ENCODE results near the gene LYSET.
A peak's percentile ranks its signal among the peaks of the same experiment; 100 is the strongest.
"Not testable (repeated sequence)": the region's sequence is repeated elsewhere in the genome, so short reads cannot be mapped to it uniquely, and the experiment has no call there.

LYSET gene

GRCh38 chr14:93169619-93170018, 15.5 kb upstream of the LYSET start:
- not testable (repeated sequence) for DNase-seq (ENCODE audit: low spot score)

GRCh38 chr14:93170141-93170540, 15.0 kb upstream of the LYSET start:
- DNase-seq (ENCODE audit: low spot score), result not testable (repeated sequence)

GRCh38 chr14:93171376-93171775, 13.7 kb upstream of the LYSET start:
- DNase-seq (ENCODE audit: low spot score), result no peak

- DNase-seq (ENCODE audit: low spot score), result no peak
Measured at GRCh38 chr14:93173943-93174395, 11.1 kb upstream of the LYSET start.

GRCh38 chr14:93174731-93175130, 10.4 kb upstream of the LYSET start:
- DNase-seq (ENCODE audit: low spot score), result not testable (repeated sequence)

GRCh38 chr14:93175492-93175891, 9.6 kb upstream of the LYSET start:
- no peak for DNase-seq (ENCODE audit: low spot score)

- no peak for DNase-seq (ENCODE audit: low spot score)
Measured at GRCh38 chr14:93183596-93184317, 1.4 kb upstream of the LYSET start.

- no peak for DNase-seq (ENCODE audit: low spot score)
Measured at GRCh38 chr14:93185349-93185720, 218 bp downstream of the LYSET start.

GRCh38 chr14:93186466-93186865, 1.3 kb downstream of the LYSET start:
- no peak for DNase-seq (ENCODE audit: low spot score)

GRCh38 chr14:93186956-93187355, 1.8 kb downstream of the LYSET start:
- no peak for DNase-seq (ENCODE audit: low spot score)

GRCh38 chr14:93195316-93195999, 10.3 kb downstream of the LYSET start:
- no peak for DNase-seq (ENCODE audit: low spot score)

- no peak for DNase-seq (ENCODE audit: low spot score)
Measured at GRCh38 chr14:93199031-93199430, 13.9 kb downstream of the LYSET start.

GRCh38 chr14:93200553-93200952, 15.4 kb downstream of the LYSET start:
- peak; percentile 13 for DNase-seq (ENCODE audit: low spot score)

GRCh38 chr14:93201155-93201704, 16.1 kb downstream of the LYSET start:
- DNase-seq (ENCODE audit: low spot score), result no peak

GRCh38 chr14:93206793-93207467, 21.8 kb downstream of the LYSET start, which contains the start of the genes GON7 and UBR7:
GON7 (minus strand) TSS chr14:93207065; CDS start chr14:93207037, 28 bp downstream.
UBR7 (plus strand) TSS chr14:93207256; CDS start chr14:93207292, 36 bp downstream.
- peak; percentile 85 for DNase-seq (ENCODE audit: low spot score)

GRCh38 chr14:93207468-93208308, 22.6 kb downstream of the LYSET start:
- DNase-seq (ENCODE audit: low spot score), result peak; percentile 58

- DNase-seq (ENCODE audit: low spot score), result no peak
Measured at GRCh38 chr14:93212432-93212831, 27.3 kb downstream of the LYSET start.

- no peak for DNase-seq (ENCODE audit: low spot score)
Measured at GRCh38 chr14:93214598-93214997, 29.5 kb downstream of the LYSET start.

GRCh38 chr14:93219103-93219726, 34.1 kb downstream of the LYSET start:
- peak; percentile 58 for DNase-seq (ENCODE audit: low spot score)

GRCh38 chr14:93220509-93220908, 35.4 kb downstream of the LYSET start:
- DNase-seq (ENCODE audit: low spot score), result no peak

GRCh38 chr14:93223565-93223964, 38.4 kb downstream of the LYSET start:
- DNase-seq (ENCODE audit: low spot score), result no peak

All from HuH-7 (cell line).